RWPE2 (cell line): Measurements from ENCODE around the gene PAQR3.

ENCODE experiments used
- ATAC-seq: fragments of 200-7000 bp; cut with Tn5 transposase; 3 replicates; pipeline ENCODE4 v1.9.1; 2021; ENCODE audit warnings: low read depth
- DNase-seq: peaks from one replicate; pipeline ENCODE4 v3.0.0-alpha.2; 2020; ENCODE audit warnings: low spot score
- H3K27ac ChIP-seq: fragments of 450-650 bp; 2 replicates; pipeline ENCODE4 v1.5.1; 2017; ENCODE audit warnings: mild to moderate bottlenecking; ENCODE audit not compliant: poor library complexity, severe bottlenecking
- H3K27me3 ChIP-seq: fragments of 250-450 bp; sonication (Bioruptor Pico); 2 replicates; pipeline ENCODE4 v1.5.1; 2021; ENCODE audit warnings: mild to moderate bottlenecking, moderate library complexity; ENCODE audit not compliant: insufficient read depth, poor library complexity, severe bottlenecking
- H3K36me3 ChIP-seq: fragments of 250-450 bp; sonication (Bioruptor Pico); 2 replicates; pipeline ENCODE4 v1.5.1; 2020; ENCODE audit warnings: low read depth, mild to moderate bottlenecking, moderate library complexity
- H3K4me1 ChIP-seq: fragments of 250-450 bp; sonication (Bioruptor Pico); 2 replicates; pipeline ENCODE4 v1.5.1; 2021; ENCODE audit warnings: mild to moderate bottlenecking, moderate library complexity; ENCODE audit not compliant: insufficient read depth, poor library complexity, severe bottlenecking
- H3K4me3 ChIP-seq: fragments of 250-450 bp; sonication (Bioruptor Pico); 2 replicates; pipeline ENCODE4 v1.5.1; 2021; ENCODE audit warnings: mild to moderate bottlenecking, moderate library complexity; ENCODE audit not compliant: severe bottlenecking
- H3K9me3 ChIP-seq: fragments of 250-450 bp; sonication (Bioruptor Pico); 2 replicates; pipeline ENCODE4 v1.5.1; 2021; ENCODE audit warnings: mild to moderate bottlenecking, moderate library complexity; ENCODE audit not compliant: severe bottlenecking
- TF ChIP-seq, protein P1 (sequence below): fragments of 450-650 bp; IDR thresholded peaks from one replicate; pipeline ENCODE4 v1.5.1; 2017; ENCODE audit warnings: mild to moderate bottlenecking, moderate library complexity; ENCODE audit not compliant: poor library complexity, severe bottlenecking

PAQR3 gene

DNA sequence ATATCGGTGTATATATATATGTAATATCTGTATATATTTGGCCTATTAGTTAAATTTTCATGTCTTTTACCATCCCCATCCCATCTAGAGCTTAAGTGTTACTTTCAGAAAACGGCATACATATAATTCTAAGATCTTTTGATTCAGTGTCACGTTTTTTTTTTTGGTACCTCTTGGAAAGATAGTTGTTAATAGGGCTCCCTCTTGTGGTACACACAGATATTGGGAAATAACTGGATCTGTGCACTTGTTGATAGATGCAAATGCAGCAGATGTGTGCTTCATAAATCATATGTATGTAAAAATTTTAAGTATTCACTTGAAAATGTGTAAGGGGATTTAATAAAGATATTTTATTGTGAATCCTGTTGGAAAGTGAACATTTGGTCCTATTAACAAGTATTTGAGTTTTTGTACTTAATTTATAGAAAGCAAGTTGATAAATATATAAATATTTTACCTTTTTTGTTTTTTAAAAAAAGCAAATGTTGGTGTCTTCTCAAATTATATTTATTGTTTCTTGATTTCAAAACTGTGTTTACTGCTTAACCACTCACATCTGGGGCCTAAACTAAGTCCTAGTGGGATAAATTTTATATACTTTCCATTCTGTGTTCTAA is 74.7 kb downstream of the PAQR3 start:
- H3K4me1 ChIP-seq, result no peaks in the 10 kb centered on the region
- DNase-seq, result no peak
- no peaks in the 10 kb centered on the region for H3K27me3 ChIP-seq
- H3K27ac ChIP-seq, result no peak overlapping the region
- TF ChIP-seq, protein P1, sequence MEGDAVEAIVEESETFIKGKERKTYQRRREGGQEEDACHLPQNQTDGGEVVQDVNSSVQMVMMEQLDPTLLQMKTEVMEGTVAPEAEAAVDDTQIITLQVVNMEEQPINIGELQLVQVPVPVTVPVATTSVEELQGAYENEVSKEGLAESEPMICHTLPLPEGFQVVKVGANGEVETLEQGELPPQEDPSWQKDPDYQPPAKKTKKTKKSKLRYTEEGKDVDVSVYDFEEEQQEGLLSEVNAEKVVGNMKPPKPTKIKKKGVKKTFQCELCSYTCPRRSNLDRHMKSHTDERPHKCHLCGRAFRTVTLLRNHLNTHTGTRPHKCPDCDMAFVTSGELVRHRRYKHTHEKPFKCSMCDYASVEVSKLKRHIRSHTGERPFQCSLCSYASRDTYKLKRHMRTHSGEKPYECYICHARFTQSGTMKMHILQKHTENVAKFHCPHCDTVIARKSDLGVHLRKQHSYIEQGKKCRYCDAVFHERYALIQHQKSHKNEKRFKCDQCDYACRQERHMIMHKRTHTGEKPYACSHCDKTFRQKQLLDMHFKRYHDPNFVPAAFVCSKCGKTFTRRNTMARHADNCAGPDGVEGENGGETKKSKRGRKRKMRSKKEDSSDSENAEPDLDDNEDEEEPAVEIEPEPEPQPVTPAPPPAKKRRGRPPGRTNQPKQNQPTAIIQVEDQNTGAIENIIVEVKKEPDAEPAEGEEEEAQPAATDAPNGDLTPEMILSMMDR, result peak; percentile 92
- H3K9me3 ChIP-seq, result no peaks in the 10 kb centered on the region
- H3K4me3 ChIP-seq, result no peak overlapping the region
- peaks cover 46% of the 10 kb centered on the region for H3K36me3 ChIP-seq
- ATAC-seq, result peak; percentile 56; the same call in 2 of the 3 replicates

DNA sequence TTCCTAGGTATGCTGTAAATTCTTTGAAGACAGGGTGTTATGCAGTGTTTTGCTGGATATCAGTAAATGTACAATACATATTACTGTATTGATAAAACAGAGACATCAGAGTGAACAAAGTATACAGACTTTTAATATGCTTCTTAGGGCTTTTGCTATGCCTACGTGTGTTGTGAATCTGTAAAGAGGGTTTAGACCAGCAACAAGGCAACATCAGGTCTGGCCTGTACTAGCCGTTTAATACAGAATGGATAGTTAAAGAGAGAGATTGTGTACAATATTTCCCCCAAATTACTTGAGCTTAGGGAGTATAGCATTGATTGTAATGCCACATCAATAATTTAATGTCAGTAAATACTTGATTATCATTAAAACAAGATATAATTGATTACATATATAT is 75.2 kb downstream of the PAQR3 start:
- DNase-seq (no peak), ATAC-seq (no peak)
- Histone ChIP-seq H3K9me3 (no peaks in the 10 kb centered on the region), H3K4me3 (no peak overlapping the region), H3K27ac (no peak overlapping the region), H3K36me3 (peaks cover 49% of the 10 kb centered on the region), H3K27me3 (no peaks in the 10 kb centered on the region), H3K4me1 (no peaks in the 10 kb centered on the region)
- TF ChIP-seq, protein P1, result no peak

DNA sequence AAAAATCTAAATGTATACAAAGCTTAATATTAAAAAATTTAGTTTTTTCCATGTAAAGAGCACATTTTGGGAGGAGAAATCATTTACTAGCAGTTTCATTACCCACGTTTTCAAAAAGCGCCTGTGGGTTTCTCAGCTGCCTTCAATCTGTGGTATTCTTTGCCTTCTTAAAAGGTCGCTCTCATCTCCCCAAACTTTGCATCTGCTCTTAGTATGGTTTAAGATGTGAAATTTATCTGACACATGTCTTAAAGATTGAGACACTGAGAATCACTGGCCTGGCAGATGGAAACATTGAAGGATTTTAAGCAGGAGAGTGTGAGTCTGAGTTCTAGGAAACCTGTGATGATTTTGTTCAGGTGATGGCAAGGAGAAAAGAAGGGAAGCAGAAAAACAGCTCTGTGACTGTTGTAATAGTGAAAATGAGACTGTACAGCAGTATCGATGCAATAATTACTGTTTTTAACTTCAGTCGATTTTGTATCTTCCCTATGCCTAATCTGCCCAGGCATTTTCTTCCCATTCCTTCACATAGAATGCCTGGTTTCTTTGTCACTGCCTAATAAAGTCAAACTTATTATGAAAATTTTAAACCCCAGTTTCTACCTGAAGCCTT is 75.9 kb downstream of the PAQR3 start:
- Histone ChIP-seq H3K27me3 (no peaks in the 10 kb centered on the region), H3K4me1 (no peaks in the 10 kb centered on the region), H3K27ac (no peak overlapping the region), H3K9me3 (no peaks in the 10 kb centered on the region), H3K36me3 (peaks cover 50% of the 10 kb centered on the region), H3K4me3 (no peak overlapping the region)
- no peak for ATAC-seq
- TF ChIP-seq, protein P1, result no peak
- no peak for DNase-seq

DNA sequence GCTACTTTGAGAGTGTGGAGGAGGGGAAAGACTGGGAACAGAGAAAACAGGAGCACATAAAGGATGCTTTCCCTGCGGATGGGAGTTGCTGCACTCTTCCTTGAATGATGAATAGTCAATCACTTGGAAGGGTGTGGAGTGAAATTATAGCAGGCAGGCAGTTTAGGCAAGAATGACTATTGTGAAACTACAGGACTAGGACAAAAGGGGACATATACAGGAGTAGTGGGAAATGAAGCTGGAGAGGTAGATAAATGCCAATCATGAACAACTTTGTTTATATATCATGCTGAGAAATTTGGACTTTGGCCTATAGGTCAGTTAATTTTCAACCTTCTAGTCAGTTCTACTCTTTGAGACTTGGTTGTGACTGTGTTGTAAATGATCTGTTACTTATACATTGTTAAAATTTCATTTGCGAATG is 76.9 kb downstream of the PAQR3 start:
- Histone ChIP-seq H3K36me3 (peaks cover 42% of the 10 kb centered on the region), H3K27ac (no peak overlapping the region), H3K27me3 (no peaks in the 10 kb centered on the region), H3K4me3 (no peak overlapping the region), H3K4me1 (no peaks in the 10 kb centered on the region), H3K9me3 (no peaks in the 10 kb centered on the region)
- DNase-seq, result no peak
- TF ChIP-seq, protein P1, result no peak
- ATAC-seq, result no peak
